ENCODE results near the gene PRR5L.

Gene PRR5L

GRCh38 chr11:36364551-36365325 is 68.7 kb downstream of the PRR5L start:
- H3K27ac ChIP-seq (replicated peaks) = no peak overlapping the region

GRCh38 chr11:36365907-36366306 is 69.8 kb downstream of the PRR5L start:
- no peak for TF ChIP-seq POLR2AphosphoS5 (IDR thresholded peaks at IDR 0.05; ENCODE audit: low read depth)
- TF ChIP-seq SPI1 (IDR thresholded peaks at IDR 0.05; ENCODE audit: borderline replicate concordance, low read depth) = peak; percentile 72; the same call in 1 of the 2 replicates
- Histone ChIP-seq H3K27ac (replicated peaks) (no peak overlapping the region), H3K4me3 (replicated peaks; ENCODE audit: insufficient read depth, low read length) (no peak overlapping the region), H3K27me3 (ENCODE audit: insufficient read depth, poor library complexity, severe bottlenecking) (no peaks in the 10 kb centered on the region)
- DNase-seq (ENCODE audit: low read depth in 1 of 2, low spot score in 1 of 2) = peak in 1 of 2 experiments; percentile 44

More at GRCh38 chr11:36364551-36365325, 68.7 kb downstream of the PRR5L start:
- no peak overlapping the region for H3K4me3 ChIP-seq (replicated peaks; ENCODE audit: insufficient read depth, low read length)
- no peaks in the 10 kb centered on the region for H3K27me3 ChIP-seq (ENCODE audit: insufficient read depth, poor library complexity, severe bottlenecking)
- TF ChIP-seq POLR2AphosphoS5 (IDR thresholded peaks at IDR 0.05; ENCODE audit: low read depth) (no peak), GABPA (IDR thresholded peaks at IDR 0.05; ENCODE audit: low read depth) (no peak), CTCF (IDR thresholded peaks at IDR 0.05; ENCODE audit: insufficient read depth, low read length) (no peak), REST (IDR thresholded peaks at IDR 0.05; ENCODE audit: insufficient replicate concordance, low read depth) (no peak)
- no peak for DNase-seq (ENCODE audit: low read depth in 1 of 2, low spot score in 1 of 2)

- Histone ChIP-seq H3K27me3 (ENCODE audit: insufficient read depth, poor library complexity, severe bottlenecking) (no peaks in the 10 kb centered on the region), H3K27ac (replicated peaks) (no peak overlapping the region), H3K4me3 (replicated peaks; ENCODE audit: insufficient read depth, low read length) (no peak overlapping the region)
- DNase-seq (ENCODE audit: low read depth in 1 of 2, low spot score in 1 of 2) = no peak
- no peak for TF ChIP-seq CTCF (IDR thresholded peaks at IDR 0.05; ENCODE audit: insufficient read depth, low read length)
- TF ChIP-seq POLR2AphosphoS5 (IDR thresholded peaks at IDR 0.05; ENCODE audit: low read depth) = no peak
- TF ChIP-seq GABPA (IDR thresholded peaks at IDR 0.05; ENCODE audit: low read depth) = no peak
- no peak for TF ChIP-seq REST (IDR thresholded peaks at IDR 0.05; ENCODE audit: insufficient replicate concordance, low read depth)
- TF ChIP-seq SPI1 (IDR thresholded peaks at IDR 0.05; ENCODE audit: borderline replicate concordance, low read depth) = no peak
These were observed 72.0 kb downstream of the PRR5L start for GRCh38 chr11:36367806-36368680.

GRCh38 chr11:36371181-36371580 is 75.1 kb downstream of the PRR5L start:
- H3K27me3 ChIP-seq (ENCODE audit: insufficient read depth, poor library complexity, severe bottlenecking) = peaks cover 22% of the 10 kb centered on the region
- no peak overlapping the region for H3K4me3 ChIP-seq (replicated peaks; ENCODE audit: insufficient read depth, low read length)
- no peak for DNase-seq (ENCODE audit: low read depth in 1 of 2, low spot score in 1 of 2)
- TF ChIP-seq SPI1 (IDR thresholded peaks at IDR 0.05; ENCODE audit: borderline replicate concordance, low read depth) (no peak), REST (IDR thresholded peaks at IDR 0.05; ENCODE audit: insufficient replicate concordance, low read depth) (no peak), CTCF (IDR thresholded peaks at IDR 0.05; ENCODE audit: insufficient read depth, low read length) (no peak), POLR2AphosphoS5 (IDR thresholded peaks at IDR 0.05; ENCODE audit: low read depth) (no peak)
- no peak overlapping the region for H3K27ac ChIP-seq (replicated peaks)
